HG03432 (cell line): ENCODE results near the gene PRMT7.
A peak's percentile ranks its signal among the peaks of the same experiment; 100 is the strongest.
"Not testable (repeated sequence)": the region's sequence is repeated elsewhere in the genome, so short reads cannot be mapped to it uniquely, and the experiment has no call there.

Source experiments
- ATAC-seq: cut with Tn5 transposase; IDR thresholded peaks from one replicate; pipeline ENCODE4 v1.9.1; 2021; ENCODE audit warnings: mild to moderate bottlenecking, moderate library complexity; ENCODE audit not compliant: unreplicated experiment

The PRMT7 gene

GRCh38 chr16:68283801-68284598 lies 26.8 kb upstream of the PRMT7 start:
- ATAC-seq, result peak; percentile 44

GRCh38 chr16:68284847-68285246 lies 26.0 kb upstream of the PRMT7 start:
- peak; percentile 47 for ATAC-seq

DNA sequence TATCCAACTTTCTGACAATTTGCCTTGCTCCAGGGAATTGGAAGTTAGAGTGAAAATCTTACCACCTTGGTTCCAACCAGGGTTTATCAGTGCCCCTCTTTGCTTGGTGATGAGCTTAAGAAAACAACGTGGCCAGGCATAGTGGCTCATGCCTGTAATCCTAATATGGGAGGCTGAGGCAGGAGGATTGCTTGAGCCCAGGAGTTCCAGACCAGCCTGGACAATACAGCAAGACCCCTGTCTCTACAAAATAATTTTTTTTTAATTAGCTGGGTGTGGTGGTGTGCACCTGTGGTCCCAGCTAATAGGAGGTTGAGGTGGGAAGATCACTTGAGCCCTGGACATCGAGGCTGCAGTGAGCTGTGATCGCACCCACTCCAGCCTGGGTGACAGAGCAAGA lies 25.1 kb upstream of the PRMT7 start:
- ATAC-seq, result no peak

- ATAC-seq, result no peak
Observed at GRCh38 chr16:68286153-68287074, 24.4 kb upstream of the PRMT7 start.

GRCh38 chr16:68287276-68288251 lies 23.3 kb upstream of the PRMT7 start:
- no peak for ATAC-seq

- ATAC-seq, result no peak
Observed at GRCh38 chr16:68288252-68288650, 22.6 kb upstream of the PRMT7 start.

- not testable (repeated sequence) for ATAC-seq
Observed at GRCh38 chr16:68288796-68289195, 22.0 kb upstream of the PRMT7 start.

DNA sequence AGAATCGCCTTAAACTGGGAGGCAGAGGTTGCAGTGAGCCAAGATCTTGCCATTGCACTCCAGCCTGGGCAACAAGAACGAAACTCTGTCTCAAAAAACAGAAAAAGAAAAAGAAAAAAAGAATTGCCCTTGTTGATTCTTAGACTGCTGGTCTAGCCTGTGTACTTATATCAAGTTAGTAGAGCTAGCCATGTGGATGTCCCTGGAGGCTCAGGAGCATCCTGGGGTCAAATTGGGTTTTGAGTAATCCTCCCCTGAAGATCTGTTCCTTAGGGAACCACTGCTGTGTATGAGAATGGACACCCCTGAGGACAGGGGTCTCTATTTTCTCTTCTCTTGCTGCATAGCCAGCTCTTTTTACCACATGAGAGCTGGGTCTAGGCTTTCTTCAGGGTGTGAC lies 21.6 kb upstream of the PRMT7 start:
- ATAC-seq, result peak; percentile 7

GRCh38 chr16:68289621-68290329 lies 21.0 kb upstream of the PRMT7 start:
- peak; percentile 81 for ATAC-seq

DNA sequence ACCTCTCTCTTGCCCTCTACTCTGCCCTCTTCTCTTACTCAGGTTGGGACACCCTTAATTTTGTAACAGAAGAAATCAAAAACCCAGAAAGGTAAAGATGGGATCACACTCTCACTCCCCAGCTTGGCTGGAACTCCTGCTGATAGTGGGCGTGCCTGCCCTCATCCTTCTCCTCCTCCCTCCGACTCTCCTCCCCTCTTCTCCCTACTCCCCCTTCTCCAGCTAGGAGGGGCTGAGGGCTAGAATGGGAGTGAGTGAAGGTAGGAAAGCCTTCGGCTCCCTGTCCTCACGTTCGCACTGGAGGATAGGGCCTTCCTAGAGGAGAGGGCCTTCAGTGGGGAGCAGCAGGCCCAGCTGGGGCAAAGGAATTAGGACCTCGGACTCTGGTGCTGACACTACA lies 20.4 kb upstream of the PRMT7 start:
- no peak for ATAC-seq

DNA sequence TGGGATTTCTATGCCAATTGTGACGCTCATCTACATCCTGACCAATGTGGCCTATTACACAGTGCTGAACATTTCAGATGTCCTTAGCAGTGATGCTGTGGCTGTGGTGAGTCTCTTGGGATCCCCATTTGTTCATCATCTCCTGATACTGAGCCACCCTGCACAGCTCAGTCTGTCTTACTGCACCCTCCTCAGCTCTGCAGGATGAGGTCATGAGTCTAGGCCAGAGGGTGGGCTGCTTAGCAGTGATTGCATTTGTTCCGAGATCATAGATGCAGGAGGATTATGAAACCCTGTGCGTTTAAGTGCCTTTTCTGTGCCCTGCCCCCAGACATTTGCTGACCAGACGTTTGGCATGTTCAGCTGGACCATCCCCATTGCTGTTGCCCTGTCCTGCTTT lies 19.6 kb upstream of the PRMT7 start:
- ATAC-seq, result no peak

DNA sequence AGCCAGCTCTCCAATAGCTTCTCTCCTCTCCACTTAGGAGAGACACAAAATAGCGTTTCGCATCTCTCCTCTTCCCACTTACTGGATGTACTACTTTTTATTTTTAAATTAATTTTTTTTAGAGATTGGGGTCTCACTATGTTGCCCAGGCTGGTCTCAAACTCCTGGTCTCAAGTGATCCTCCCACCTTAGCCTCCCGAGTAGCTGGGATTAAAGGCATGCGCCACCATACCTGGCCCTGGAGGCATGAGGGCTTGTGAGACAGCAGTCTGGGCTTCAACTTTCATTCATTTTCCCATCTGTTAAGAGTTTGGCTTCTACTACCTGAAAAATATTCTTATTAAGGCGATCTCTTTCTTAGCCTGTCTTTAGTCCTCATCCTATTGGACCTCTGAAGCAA lies 18.4 kb upstream of the PRMT7 start:
- ATAC-seq, result no peak

DNA sequence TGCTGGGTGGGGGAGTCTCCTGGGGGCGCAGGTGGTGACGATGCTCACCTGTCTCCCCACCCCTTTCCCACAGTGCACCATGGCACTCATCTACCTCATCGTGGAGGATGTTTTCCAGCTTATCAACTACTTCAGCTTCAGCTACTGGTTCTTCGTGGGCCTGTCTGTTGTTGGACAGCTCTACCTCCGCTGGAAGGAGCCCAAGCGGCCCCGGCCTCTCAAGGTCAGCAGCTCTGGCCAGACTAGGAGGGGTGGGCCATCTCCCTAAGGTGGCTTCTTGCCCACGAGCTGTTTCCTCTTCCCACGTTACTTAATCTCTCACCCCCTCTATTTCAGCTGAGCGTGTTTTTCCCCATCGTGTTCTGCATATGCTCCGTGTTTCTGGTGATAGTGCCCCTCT lies 14.5 kb upstream of the PRMT7 start:
- ATAC-seq, result no peak

DNA sequence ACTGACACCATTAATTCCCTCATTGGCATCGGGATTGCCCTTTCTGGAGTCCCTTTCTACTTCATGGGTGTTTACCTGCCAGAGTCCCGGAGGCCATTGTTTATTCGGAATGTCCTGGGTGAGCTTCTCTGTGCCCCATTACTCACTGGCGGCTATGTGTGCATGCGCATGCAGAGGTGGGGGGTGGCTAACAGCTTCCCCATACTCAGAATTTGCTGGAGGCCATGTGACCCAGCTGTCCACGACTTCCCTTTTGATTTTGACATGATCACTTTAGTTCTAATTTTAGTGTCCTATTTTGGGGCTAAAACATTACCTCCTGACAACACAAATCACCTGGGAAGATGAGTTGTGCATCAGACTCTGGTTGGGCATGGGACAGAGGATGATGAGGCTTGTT lies 14.1 kb upstream of the PRMT7 start:
- no peak for ATAC-seq

- ATAC-seq, result no peak
Observed at GRCh38 chr16:68297908-68298307, 12.9 kb upstream of the PRMT7 start.

DNA sequence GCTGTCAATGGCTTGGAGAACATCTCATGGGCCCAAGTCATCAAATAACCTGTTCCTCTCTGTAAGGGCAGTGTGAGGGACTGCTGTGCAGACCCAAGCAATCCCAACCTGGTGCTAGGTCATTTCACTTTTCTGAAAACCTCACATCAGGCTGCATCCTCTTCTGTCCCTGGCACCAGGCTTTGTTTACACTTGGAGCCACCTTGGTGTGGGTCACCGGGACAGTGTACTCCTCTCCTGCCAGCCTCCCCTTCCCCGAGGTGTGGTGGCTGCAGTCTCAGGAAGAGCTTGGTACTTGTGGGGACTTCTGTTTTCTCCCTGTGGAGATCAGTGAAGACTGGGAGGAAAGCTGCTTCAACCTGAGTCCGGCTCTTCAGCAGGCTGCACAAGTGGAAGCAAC lies 12.5 kb upstream of the PRMT7 start:
- no peak for ATAC-seq

DNA sequence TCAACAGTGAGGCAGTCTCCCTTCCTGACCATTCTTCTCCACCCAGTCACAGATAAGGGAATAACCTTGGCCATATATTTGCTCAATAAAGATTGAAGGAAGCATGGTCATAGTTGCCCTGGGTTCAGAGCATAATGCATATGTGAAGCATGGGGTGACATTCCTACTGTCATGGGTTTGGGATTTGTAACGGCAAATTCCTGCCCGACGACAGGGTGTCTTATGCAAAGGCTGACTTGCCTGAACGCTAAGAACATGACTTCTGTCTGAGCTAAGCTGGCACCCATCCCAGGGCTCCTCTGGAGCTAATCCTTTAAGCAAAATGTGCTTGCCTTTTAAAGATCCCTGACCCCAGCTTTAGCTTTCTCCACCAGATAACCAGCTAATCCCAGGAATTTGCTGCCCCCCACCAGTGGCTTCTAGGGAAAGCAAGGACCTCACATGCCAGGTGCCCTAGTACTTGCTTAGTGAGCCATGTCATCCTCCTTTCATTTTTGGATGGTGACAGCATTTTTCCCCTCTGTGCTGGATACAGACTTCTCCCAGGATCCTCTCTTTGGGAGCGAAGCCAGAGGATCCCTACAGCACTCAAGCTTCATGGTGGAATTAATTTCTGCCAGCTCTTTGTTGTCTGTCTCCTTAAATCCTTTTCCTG lies 11.8 kb upstream of the PRMT7 start:
- no peak for ATAC-seq

DNA sequence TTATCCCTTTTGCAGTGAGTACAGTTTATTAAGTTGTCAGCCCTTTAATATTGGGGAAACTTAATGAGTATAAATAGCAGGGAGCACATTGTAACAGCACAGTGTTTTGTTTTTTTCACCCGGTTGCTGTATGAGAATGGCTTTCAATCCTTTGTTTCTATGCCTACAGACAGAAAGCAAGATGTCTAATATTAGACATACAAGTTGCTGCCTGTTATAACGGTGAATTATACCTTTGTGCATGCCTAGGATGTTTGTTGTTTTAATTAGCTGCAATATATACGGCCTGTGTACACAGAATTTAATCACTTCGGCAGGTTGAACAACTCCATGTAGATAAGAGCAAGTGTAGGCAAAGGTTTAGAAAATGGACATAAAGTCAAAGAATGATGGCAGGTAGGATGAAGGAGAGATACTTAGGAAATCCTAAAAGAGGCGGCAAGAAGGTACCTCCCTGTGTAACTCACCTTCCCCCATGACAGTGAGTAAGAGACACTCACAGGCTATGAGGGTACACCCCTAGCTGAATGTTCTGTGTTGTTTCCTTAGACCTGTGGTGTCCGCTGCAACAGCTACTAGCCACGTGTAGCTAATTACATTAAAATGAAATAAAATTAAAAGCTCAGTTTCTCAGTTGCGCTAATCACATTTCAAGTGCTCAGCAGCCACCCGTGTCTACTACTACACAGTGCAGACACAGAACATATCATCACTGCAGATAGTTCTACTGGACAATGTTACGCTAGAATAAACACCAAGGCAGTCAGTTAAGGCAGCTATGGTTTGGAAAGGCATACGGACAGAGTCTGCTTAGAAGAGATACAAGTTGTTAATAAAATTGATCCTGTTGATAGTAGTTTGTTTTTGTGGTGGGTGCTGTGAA lies 11.0 kb upstream of the PRMT7 start:
- no peak for ATAC-seq
